Measurements from ENCODE around the gene ACTN4.
"Not testable (repeated sequence)": the region's sequence is repeated elsewhere in the genome, so short reads cannot be mapped to it uniquely, and the experiment has no call there.

The ACTN4 gene

GRCh38 chr19:38647368-38647965 lies at the start of gene ACTN4:
TSS of gene ACTN4 (plus strand) at chr19:38647649. CDS start at chr19:38647746, 97 bp downstream.
- DNase-seq, result peak; percentile 85 to 99

- DNase-seq, result no peak
Observed at GRCh38 chr19:38599722-38600121, 47.7 kb upstream of the ACTN4 start.

GRCh38 chr19:38602856-38603255 lies 44.6 kb upstream of the ACTN4 start:
- DNase-seq, result not testable (repeated sequence)

- no peak for DNase-seq
Observed at GRCh38 chr19:38606131-38606530, 41.3 kb upstream of the ACTN4 start.

GRCh38 chr19:38614289-38614688 lies 33.2 kb upstream of the ACTN4 start:
- no peak for DNase-seq

GRCh38 chr19:38615007-38615581 lies 32.4 kb upstream of the ACTN4 start:
- DNase-seq, result no peak

- no peak for DNase-seq
Observed at GRCh38 chr19:38616265-38616664, 31.2 kb upstream of the ACTN4 start.

- peak in 1 of 2 experiments; percentile 53 for DNase-seq
Observed at GRCh38 chr19:38617283-38617763, 30.1 kb upstream of the ACTN4 start.

- DNase-seq, result peak; percentile 97 to 98
Observed at GRCh38 chr19:38617764-38618589, 29.5 kb upstream of the ACTN4 start, which contains the start of gene MAP4K1. TSS of gene MAP4K1 (minus strand) at chr19:38617953. CDS start at chr19:38617895, 58 bp downstream.

GRCh38 chr19:38618590-38619360 lies 28.7 kb upstream of the ACTN4 start, which contains the start of gene EIF3K:
TSS of gene EIF3K (plus strand) at chr19:38619188. CDS start at chr19:38619269, 81 bp downstream.
- DNase-seq, result peak; percentile 98 to 99

- no peak for DNase-seq
Observed at GRCh38 chr19:38619361-38620174, 27.9 kb upstream of the ACTN4 start.

GRCh38 chr19:38624822-38625221 lies 22.6 kb upstream of the ACTN4 start:
- DNase-seq, result no peak

GRCh38 chr19:38626401-38626800 lies 21.0 kb upstream of the ACTN4 start:
- no peak for DNase-seq

- no peak for DNase-seq
Observed at GRCh38 chr19:38629568-38629967, 17.9 kb upstream of the ACTN4 start.

GRCh38 chr19:38631301-38631700 lies 16.1 kb upstream of the ACTN4 start:
- not testable (repeated sequence) for DNase-seq

- not testable (repeated sequence) for DNase-seq
Observed at GRCh38 chr19:38631811-38632475, 15.5 kb upstream of the ACTN4 start.

- DNase-seq, result no peak
Observed at GRCh38 chr19:38632476-38633213, 14.8 kb upstream of the ACTN4 start.

GRCh38 chr19:38634757-38635482 lies 12.5 kb upstream of the ACTN4 start:
- DNase-seq, result peak; percentile 18 to 73

- DNase-seq, result no peak
Observed at GRCh38 chr19:38635483-38636399, 11.7 kb upstream of the ACTN4 start.

All from NCI-H526 (cell line).